Stimulated activated CD8-positive, alpha-beta memory T cell treated with anti-CD3 and anti-CD28 coated beads, Interleukin-7, amount 100 ng/mL, for 4 hours (primary cell): ENCODE data around the gene TCEAL5.
A peak's percentile ranks its signal among the peaks of the same experiment; 100 is the strongest.
"Not testable (repeated sequence)": the region's sequence is repeated elsewhere in the genome, so short reads cannot be mapped to it uniquely, and the experiment has no call there.

ENCODE experiments used
- DNase-seq, 2 donors: peaks; one replicate each; pipeline ENCODE4 v3.0.0-alpha.2; 2020; ENCODE audit warnings: low read depth in 2 of 2

TCEAL5 gene

GRCh38 chrX:103276581-103277002, at the start of gene TCEAL5:
Gene TCEAL5, minus strand, starts transcription at chrX:103276750. Its CDS starts 2,187 bp downstream, at chrX:103274563.
- DNase-seq: no peak

GRCh38 chrX:103311399-103311780, 34.8 kb upstream of the TCEAL5 start:
- no peak for DNase-seq

GRCh38 chrX:103310555-103311398, 34.2 kb upstream of the TCEAL5 start, which contains the start of gene BEX2:
Gene BEX2, minus strand, starts transcription at chrX:103310990. Its CDS starts 1,014 bp downstream, at chrX:103309976.
- DNase-seq: peak; percentile 75 to 79

- DNase-seq: no peak
These were observed 33.5 kb upstream of the TCEAL5 start for GRCh38 chrX:103309860-103310554.

- DNase-seq: not testable (repeated sequence)
These were observed 29.1 kb upstream of the TCEAL5 start for GRCh38 chrX:103305666-103306065.

- no peak for DNase-seq
These were observed 28.2 kb upstream of the TCEAL5 start for GRCh38 chrX:103304705-103305104.

- no peak for DNase-seq
These were observed 16.6 kb upstream of the TCEAL5 start for GRCh38 chrX:103293118-103293517.

- no peak for DNase-seq
These were observed 3.1 kb upstream of the TCEAL5 start for GRCh38 chrX:103279624-103280023.

GRCh38 chrX:103275947-103276567, 493 bp downstream of the TCEAL5 start:
- DNase-seq: no peak

GRCh38 chrX:103274284-103274683, 2.3 kb downstream of the TCEAL5 start:
- no peak for DNase-seq

- DNase-seq: no peak
These were observed 18.3 kb downstream of the TCEAL5 start for GRCh38 chrX:103258275-103258674.

GRCh38 chrX:103256651-103257050, 19.9 kb downstream of the TCEAL5 start:
- no peak for DNase-seq

- peak; percentile 8 to 49 for DNase-seq
These were observed 21.5 kb downstream of the TCEAL5 start, which contains the start of gene TCEAL8 for GRCh38 chrX:103254921-103255493. Gene TCEAL8, minus strand, starts transcription at chrX:103255155. Its CDS starts 1,176 bp downstream, at chrX:103253979.

- DNase-seq: peak in 1 of 2 donors; percentile 3
These were observed 22.3 kb downstream of the TCEAL5 start for GRCh38 chrX:103254171-103254824.

GRCh38 chrX:103253608-103254007, 22.9 kb downstream of the TCEAL5 start:
- no peak for DNase-seq

GRCh38 chrX:103250977-103251376, 25.6 kb downstream of the TCEAL5 start:
- no peak for DNase-seq

- no peak for DNase-seq
These were observed 26.7 kb downstream of the TCEAL5 start for GRCh38 chrX:103249805-103250204.

GRCh38 chrX:103248553-103248952, 28.0 kb downstream of the TCEAL5 start:
- no peak for DNase-seq

- DNase-seq: no peak
These were observed 36.4 kb downstream of the TCEAL5 start for GRCh38 chrX:103240155-103240554.

GRCh38 chrX:103236296-103236695, 40.3 kb downstream of the TCEAL5 start:
- no peak for DNase-seq

- DNase-seq: not testable (repeated sequence)
These were observed 40.9 kb downstream of the TCEAL5 start for GRCh38 chrX:103235608-103236007.
